ENCODE measurements around the gene PHF2. TPM values are rescaled to one million over a fixed set of nuclear protein-coding genes. Genes with fewer than 3 reads are reported as not detected.

Gene PHF2
- total and polyA plus RNA-seq, 9 donors: 21.3 to 45.8 (median 36.6) TPM

- H3K27me3 ChIP-seq (ENCODE audit: control insufficient read depth, insufficient read depth, low read length): no peaks in the 10 kb centered on the region
- WGBS (ENCODE audit: insufficient coverage): 90% methylated on average over 2 of the region's 2 CpGs
- H3K4me1 ChIP-seq (ENCODE audit: control insufficient read depth, insufficient read depth, low read length): peaks cover 3% of the 10 kb centered on the region
- H3K27ac ChIP-seq (ENCODE audit: low read length): no peak overlapping the region
- H3K36me3 ChIP-seq (ENCODE audit: control insufficient read depth, insufficient read depth, low read length): no peaks in the 10 kb centered on the region
- DNase-seq: no peak
- H3K4me3 ChIP-seq (ENCODE audit: low read length): no peak overlapping the region
- H3K9me3 ChIP-seq (replicated peaks; ENCODE audit: control insufficient read depth, low read depth, low read length): peaks cover 3% of the 10 kb centered on the region
Measured at GRCh38 chr9:93622691-93623090, 46.3 kb downstream of the PHF2 start.

GRCh38 chr9:93623753-93624152 lies 47.4 kb downstream of the PHF2 start:
- no peak overlapping the region for H3K27ac ChIP-seq (ENCODE audit: low read length)
- H3K4me3 ChIP-seq (ENCODE audit: low read length): no peak overlapping the region
- no peaks in the 10 kb centered on the region for H3K4me1 ChIP-seq (ENCODE audit: control insufficient read depth, insufficient read depth, low read length)
- DNase-seq: no peak
- peaks cover 9% of the 10 kb centered on the region for H3K9me3 ChIP-seq (replicated peaks; ENCODE audit: control insufficient read depth, low read depth, low read length)
- 70% methylated on average over 1 of the region's 3 CpGs for WGBS (ENCODE audit: insufficient coverage)
- H3K27me3 ChIP-seq (ENCODE audit: control insufficient read depth, insufficient read depth, low read length): no peaks in the 10 kb centered on the region
- H3K36me3 ChIP-seq (ENCODE audit: control insufficient read depth, insufficient read depth, low read length): no peaks in the 10 kb centered on the region

- H3K4me1 ChIP-seq (ENCODE audit: control insufficient read depth, insufficient read depth, low read length): peaks cover 1% of the 10 kb centered on the region
- no peaks in the 10 kb centered on the region for H3K27me3 ChIP-seq (ENCODE audit: control insufficient read depth, insufficient read depth, low read length)
- H3K9me3 ChIP-seq (replicated peaks; ENCODE audit: control insufficient read depth, low read depth, low read length): peaks cover 9% of the 10 kb centered on the region
- no peak for DNase-seq
- 98% methylated on average over 6 of the region's 6 CpGs for WGBS (ENCODE audit: insufficient coverage)
- peaks cover 3% of the 10 kb centered on the region for H3K36me3 ChIP-seq (ENCODE audit: control insufficient read depth, insufficient read depth, low read length)
- H3K4me3 ChIP-seq (ENCODE audit: low read length): no peak overlapping the region
- no peak overlapping the region for H3K27ac ChIP-seq (ENCODE audit: low read length)
Measured at GRCh38 chr9:93624431-93624834, 48.0 kb downstream of the PHF2 start.

GRCh38 chr9:93624977-93625376 lies 48.6 kb downstream of the PHF2 start:
- Histone ChIP-seq H3K4me3 (ENCODE audit: low read length) (no peak overlapping the region), H3K36me3 (ENCODE audit: control insufficient read depth, insufficient read depth, low read length) (peaks cover 8% of the 10 kb centered on the region), H3K9me3 (replicated peaks; ENCODE audit: control insufficient read depth, low read depth, low read length) (peaks cover 9% of the 10 kb centered on the region), H3K27me3 (ENCODE audit: control insufficient read depth, insufficient read depth, low read length) (no peaks in the 10 kb centered on the region), H3K27ac (ENCODE audit: low read length) (no peak overlapping the region), H3K4me1 (ENCODE audit: control insufficient read depth, insufficient read depth, low read length) (peaks cover 4% of the 10 kb centered on the region)
- DNase-seq: no peak

- peaks cover 53% of the 10 kb centered on the region for H3K36me3 ChIP-seq (ENCODE audit: control insufficient read depth, insufficient read depth, low read length)
- H3K9me3 ChIP-seq (replicated peaks; ENCODE audit: control insufficient read depth, low read depth, low read length): peaks cover 9% of the 10 kb centered on the region
- H3K4me3 ChIP-seq (ENCODE audit: low read length): no peak overlapping the region
- no peaks in the 10 kb centered on the region for H3K27me3 ChIP-seq (ENCODE audit: control insufficient read depth, insufficient read depth, low read length)
- H3K27ac ChIP-seq (ENCODE audit: low read length): no peak overlapping the region
- peaks cover 4% of the 10 kb centered on the region for H3K4me1 ChIP-seq (ENCODE audit: control insufficient read depth, insufficient read depth, low read length)
- WGBS (ENCODE audit: insufficient coverage): 76% methylated on average over 10 of the region's 11 CpGs
- no peak for DNase-seq
Measured at GRCh38 chr9:93629920-93630319, 53.5 kb downstream of the PHF2 start.

- H3K36me3 ChIP-seq (ENCODE audit: control insufficient read depth, insufficient read depth, low read length): peaks cover 62% of the 10 kb centered on the region
- no peak for DNase-seq
- H3K4me1 ChIP-seq (ENCODE audit: control insufficient read depth, insufficient read depth, low read length): peaks cover 4% of the 10 kb centered on the region
- no peak overlapping the region for H3K4me3 ChIP-seq (ENCODE audit: low read length)
- H3K9me3 ChIP-seq (replicated peaks; ENCODE audit: control insufficient read depth, low read depth, low read length): peaks cover 9% of the 10 kb centered on the region
- no peaks in the 10 kb centered on the region for H3K27me3 ChIP-seq (ENCODE audit: control insufficient read depth, insufficient read depth, low read length)
- WGBS (ENCODE audit: insufficient coverage): 82% methylated on average over 5 of the region's 7 CpGs
- H3K27ac ChIP-seq (ENCODE audit: low read length): no peak overlapping the region
Measured at GRCh38 chr9:93630806-93631411, 54.5 kb downstream of the PHF2 start.

- Histone ChIP-seq H3K4me3 (ENCODE audit: low read length) (no peak overlapping the region), H3K36me3 (ENCODE audit: control insufficient read depth, insufficient read depth, low read length) (peaks cover 81% of the 10 kb centered on the region), H3K27me3 (ENCODE audit: control insufficient read depth, insufficient read depth, low read length) (no peaks in the 10 kb centered on the region), H3K9me3 (replicated peaks; ENCODE audit: control insufficient read depth, low read depth, low read length) (peaks cover 5% of the 10 kb centered on the region), H3K27ac (ENCODE audit: low read length) (no peak overlapping the region), H3K4me1 (ENCODE audit: control insufficient read depth, insufficient read depth, low read length) (peaks cover 4% of the 10 kb centered on the region)
- DNase-seq: no peak
- 74% methylated on average over 19 of the region's 19 CpGs for WGBS (ENCODE audit: insufficient coverage)
Measured at GRCh38 chr9:93633492-93634221, 57.3 kb downstream of the PHF2 start.

- H3K27ac ChIP-seq (ENCODE audit: low read length): no peak overlapping the region
- WGBS (ENCODE audit: insufficient coverage): 83% methylated on average over 8 of the region's 10 CpGs
- H3K9me3 ChIP-seq (replicated peaks; ENCODE audit: control insufficient read depth, low read depth, low read length): peaks cover 5% of the 10 kb centered on the region
- peaks cover 2% of the 10 kb centered on the region for H3K4me1 ChIP-seq (ENCODE audit: control insufficient read depth, insufficient read depth, low read length)
- H3K36me3 ChIP-seq (ENCODE audit: control insufficient read depth, insufficient read depth, low read length): peaks cover 79% of the 10 kb centered on the region
- H3K4me3 ChIP-seq (ENCODE audit: low read length): no peak overlapping the region
- no peaks in the 10 kb centered on the region for H3K27me3 ChIP-seq (ENCODE audit: control insufficient read depth, insufficient read depth, low read length)
- DNase-seq: no peak
Measured at GRCh38 chr9:93634311-93635185, 58.2 kb downstream of the PHF2 start.

- no peak for DNase-seq
- H3K27ac ChIP-seq (ENCODE audit: low read length): no peak overlapping the region
- H3K27me3 ChIP-seq (ENCODE audit: control insufficient read depth, insufficient read depth, low read length): no peaks in the 10 kb centered on the region
- no peak overlapping the region for H3K4me3 ChIP-seq (ENCODE audit: low read length)
- H3K4me1 ChIP-seq (ENCODE audit: control insufficient read depth, insufficient read depth, low read length): no peaks in the 10 kb centered on the region
- WGBS (ENCODE audit: insufficient coverage): 90% methylated on average over 9 of the region's 13 CpGs
- H3K9me3 ChIP-seq (replicated peaks; ENCODE audit: control insufficient read depth, low read depth, low read length): peaks cover 5% of the 10 kb centered on the region
- H3K36me3 ChIP-seq (ENCODE audit: control insufficient read depth, insufficient read depth, low read length): peaks cover 74% of the 10 kb centered on the region
Measured at GRCh38 chr9:93635186-93636107, 59.1 kb downstream of the PHF2 start.

Data from muscle of leg (tissue), 11 donors.